Activated effector memory CD4-positive, alpha-beta T cell treated with Interleukin-2 at 50 U/mL for 16 hours (primary cell): Measurements from ENCODE around the gene COMMD8.
"Not testable (repeated sequence)": the region's sequence is repeated elsewhere in the genome, so short reads cannot be mapped to it uniquely, and the experiment has no call there.

ENCODE experiments used
- DNase-seq: peaks from one replicate; pipeline ENCODE4 v3.0.0-alpha.2; 2020

Gene COMMD8

GRCh38 chr4:47463235-47463956 lies at the start of gene COMMD8:
Gene COMMD8 (minus strand): TSS chr4:47463702. CDS start chr4:47463651, 51 bp downstream.
- DNase-seq = peak; percentile 95

DNA sequence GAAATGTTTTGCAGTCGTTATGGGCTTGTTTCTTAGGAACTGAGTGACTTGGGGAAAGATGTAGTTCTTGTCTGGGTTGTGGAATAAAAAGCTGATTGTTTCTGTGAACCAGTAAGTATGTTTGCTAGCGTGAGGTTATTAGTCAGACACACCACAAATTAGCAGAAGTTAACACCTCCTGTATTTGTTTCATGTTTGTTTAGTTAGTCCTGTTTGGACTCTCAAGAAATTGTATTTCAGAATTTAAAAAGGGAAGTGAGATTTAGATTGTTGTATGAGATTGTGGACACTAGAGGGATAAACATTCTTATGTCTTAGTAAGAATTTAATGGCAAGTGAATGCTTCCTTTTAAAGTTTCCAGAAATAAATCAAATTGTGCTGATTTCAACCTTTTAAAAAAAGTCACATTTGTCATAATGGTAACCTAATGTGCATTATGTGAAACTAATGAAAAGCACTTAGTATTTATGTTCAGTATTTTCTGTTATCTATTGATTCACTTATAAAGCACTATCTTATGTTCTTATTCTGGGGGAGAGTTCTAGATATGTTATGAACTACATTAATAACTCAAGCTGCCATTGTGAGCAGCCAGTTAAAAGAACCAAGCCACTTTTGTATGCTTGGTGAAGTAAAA lies 47.1 kb upstream of the COMMD8 start:
- no peak for DNase-seq

GRCh38 chr4:47505666-47506065 lies 42.2 kb upstream of the COMMD8 start:
- DNase-seq = no peak

DNA sequence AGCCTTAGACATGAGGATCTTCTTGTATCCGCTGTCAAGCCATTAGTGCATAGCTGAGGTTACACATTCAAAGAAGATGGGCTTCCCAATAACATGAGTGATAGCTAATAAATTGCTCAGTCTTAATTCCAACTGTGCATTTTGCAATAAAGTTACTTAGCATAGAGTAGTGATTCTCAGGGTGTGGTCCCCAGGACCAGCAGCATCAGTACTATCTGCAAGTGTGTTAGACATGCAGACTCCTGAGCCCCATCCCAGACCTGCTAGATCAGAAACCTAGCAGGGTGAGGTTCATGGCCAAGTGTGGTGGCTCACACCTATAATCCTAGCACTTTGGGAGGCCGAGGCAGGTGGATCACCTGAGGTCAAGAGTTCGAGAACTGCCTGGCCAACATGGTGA lies 41.6 kb upstream of the COMMD8 start:
- no peak for DNase-seq

- DNase-seq = no peak
These were observed 37.3 kb upstream of the COMMD8 start for GRCh38 chr4:47500776-47501175.

DNA sequence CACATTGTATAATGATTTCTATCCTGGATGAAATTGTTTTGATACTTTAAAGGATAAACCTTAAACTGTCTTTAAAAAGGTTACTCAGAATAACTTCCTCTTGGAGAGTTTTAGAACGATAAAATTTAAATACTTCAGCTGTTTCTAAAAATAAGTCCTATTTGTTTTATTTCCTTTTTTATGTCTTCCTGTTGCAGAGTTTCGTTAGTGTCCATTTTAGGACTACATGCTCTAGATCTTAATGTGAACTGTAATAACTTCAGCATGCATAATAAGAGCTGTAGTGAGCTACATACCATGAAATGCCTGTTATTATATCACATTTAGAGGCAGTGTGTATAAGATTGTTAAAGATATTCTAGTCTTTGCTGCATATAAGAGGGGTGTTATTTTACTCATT lies 36.2 kb upstream of the COMMD8 start:
- DNase-seq = no peak

DNA sequence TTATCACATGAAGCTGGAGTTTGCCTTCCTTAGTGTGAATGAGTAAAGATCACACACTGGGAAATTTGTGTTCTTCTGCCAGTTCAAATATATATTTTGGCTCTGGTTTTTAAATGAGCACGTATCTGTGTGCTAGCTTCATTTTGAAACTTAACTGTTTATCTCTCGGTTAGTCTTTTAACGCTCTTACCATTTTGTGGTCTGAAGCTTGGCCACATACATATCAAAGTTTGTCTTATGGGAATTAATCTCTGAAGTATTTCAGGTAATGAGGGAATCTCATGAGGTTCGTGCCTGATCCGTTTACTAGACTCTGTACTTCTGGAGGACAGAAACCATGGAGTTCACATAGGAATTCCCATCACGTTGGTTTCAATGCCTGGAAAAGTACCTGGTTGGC lies 35.4 kb upstream of the COMMD8 start:
- DNase-seq = no peak

GRCh38 chr4:47494124-47494430 lies 30.6 kb upstream of the COMMD8 start:
- no peak for DNase-seq

DNA sequence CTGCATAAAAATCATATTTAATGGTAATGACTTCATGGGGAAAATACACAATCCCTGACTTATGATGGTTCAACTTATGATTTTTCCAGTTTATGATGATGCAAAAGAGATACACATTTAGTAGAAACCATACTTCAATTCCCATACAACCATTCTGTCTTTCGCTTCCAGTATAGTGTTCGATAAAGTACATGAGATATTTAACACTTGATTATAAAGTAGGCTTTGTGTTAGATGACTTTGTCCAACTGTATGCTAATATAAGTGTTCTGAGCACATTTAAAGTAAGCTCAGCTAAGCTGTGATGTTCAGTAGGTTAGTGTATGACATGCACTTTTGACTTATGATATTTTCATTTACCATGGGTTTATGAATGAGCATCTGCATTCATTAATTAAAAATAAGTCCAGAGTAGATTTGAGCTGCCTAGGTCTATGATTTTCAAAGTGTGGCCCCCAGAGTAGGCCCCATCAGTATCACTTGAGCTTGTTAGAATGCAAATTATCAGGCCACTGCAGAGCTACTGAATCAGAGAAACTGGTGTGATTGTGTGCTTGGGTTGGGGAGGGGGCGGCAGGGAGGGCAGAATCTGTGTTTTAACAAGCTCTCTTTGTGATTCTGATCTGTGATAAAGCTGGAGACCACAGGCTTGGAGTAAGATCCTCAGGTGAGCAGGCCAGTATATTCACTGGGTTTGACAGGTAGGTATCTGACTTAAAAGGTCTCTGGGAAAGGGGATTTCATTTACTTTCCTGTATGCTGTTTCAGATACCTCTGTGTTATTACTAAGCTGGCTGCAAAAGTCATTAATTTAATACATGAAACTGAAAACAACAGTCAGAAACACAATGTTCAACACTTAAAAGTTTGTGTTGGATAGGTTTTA lies 30.0 kb upstream of the COMMD8 start:
- no peak for DNase-seq

- no peak for DNase-seq
These were observed 27.0 kb upstream of the COMMD8 start for GRCh38 chr4:47490550-47490949.

- DNase-seq = no peak
These were observed 25.2 kb upstream of the COMMD8 start for GRCh38 chr4:47488706-47489105.

DNA sequence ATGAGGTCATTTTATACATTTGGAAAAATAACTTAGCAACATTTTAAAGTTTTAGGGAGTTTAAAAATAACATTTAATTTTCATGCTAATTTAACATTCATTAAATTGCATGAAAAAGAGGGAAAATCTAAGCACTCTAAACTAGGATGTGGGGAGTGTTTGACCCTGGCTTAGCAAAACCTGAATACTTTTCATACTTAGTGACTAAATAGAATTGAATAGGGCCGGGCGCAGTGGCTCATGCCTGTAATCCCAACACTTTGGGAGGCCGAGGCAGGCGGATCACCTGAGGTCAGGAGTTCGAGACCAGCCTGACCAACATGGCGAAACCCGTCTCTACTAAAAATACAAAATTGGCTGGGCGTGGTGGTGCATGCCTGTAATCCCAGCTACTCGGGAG lies 23.2 kb upstream of the COMMD8 start:
- DNase-seq = not testable (repeated sequence)

- no peak for DNase-seq
These were observed 22.8 kb upstream of the COMMD8 start for GRCh38 chr4:47486231-47486673.

GRCh38 chr4:47485768-47486167 lies 22.3 kb upstream of the COMMD8 start:
- DNase-seq = no peak

- peak; percentile 53 for DNase-seq
These were observed 21.7 kb upstream of the COMMD8 start, which contains the start of gene ATP10D for GRCh38 chr4:47485047-47485692. Gene ATP10D (plus strand): TSS chr4:47485275. CDS start chr4:47512541, 27,266 bp downstream.

DNA sequence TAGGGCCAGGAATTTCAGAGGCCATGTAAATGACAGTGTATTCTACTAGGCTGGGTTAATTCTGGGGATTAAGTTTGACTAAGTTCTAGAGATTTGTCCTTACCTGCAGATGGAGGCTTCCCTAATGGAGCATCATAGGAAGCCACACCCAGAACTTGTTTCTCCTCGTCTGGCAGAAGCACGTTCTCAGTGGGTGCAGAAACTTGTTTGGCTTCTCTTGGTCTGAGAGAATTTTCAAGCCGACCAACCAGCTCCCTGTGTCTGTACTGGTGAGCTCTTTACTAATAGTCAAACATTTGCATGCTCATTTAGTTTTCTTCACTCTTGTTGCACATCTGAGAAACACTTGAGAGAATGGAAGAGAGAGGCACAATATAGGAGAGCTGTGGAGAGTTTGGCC lies 20.7 kb upstream of the COMMD8 start:
- DNase-seq = no peak

- no peak for DNase-seq
These were observed 20.2 kb upstream of the COMMD8 start for GRCh38 chr4:47483745-47484144.

DNA sequence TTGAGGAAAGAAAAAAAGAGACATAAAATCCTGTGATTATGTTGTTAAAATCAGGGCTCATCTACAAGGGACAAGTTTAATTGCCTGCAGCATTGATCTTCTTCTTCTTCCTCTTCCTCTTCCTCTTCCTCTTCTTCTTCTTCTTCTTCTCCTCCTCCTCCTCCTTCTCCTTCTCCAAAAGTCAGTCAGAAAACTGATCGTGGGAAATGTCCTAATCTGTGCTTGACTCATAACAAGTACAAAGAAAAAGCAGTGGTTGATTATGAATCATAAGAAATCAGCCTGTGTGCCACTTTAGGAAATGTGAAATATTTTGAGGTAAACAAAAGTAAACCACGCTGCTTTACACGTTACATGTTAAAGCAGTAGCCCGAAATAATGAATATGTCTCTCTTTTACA lies 18.8 kb upstream of the COMMD8 start:
- no peak for DNase-seq

DNA sequence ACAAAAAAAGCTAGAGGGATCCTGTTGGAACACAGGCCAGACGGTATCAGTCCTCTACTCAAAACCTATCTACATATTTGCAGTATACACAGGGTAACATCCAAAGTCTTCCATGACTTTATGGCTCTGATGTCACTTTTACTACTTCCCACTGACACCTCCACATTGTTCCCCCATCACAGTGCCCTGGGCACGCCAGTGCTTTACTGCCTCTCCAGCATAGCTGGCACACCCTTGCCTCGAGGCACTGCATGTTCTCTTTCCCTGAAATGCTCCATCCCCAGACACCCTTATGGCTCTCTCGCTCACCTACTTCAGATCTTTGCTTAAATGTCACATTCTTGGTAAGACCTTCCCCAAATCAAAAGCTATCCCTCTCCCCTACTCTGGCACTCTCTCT lies 15.3 kb upstream of the COMMD8 start:
- no peak for DNase-seq

DNA sequence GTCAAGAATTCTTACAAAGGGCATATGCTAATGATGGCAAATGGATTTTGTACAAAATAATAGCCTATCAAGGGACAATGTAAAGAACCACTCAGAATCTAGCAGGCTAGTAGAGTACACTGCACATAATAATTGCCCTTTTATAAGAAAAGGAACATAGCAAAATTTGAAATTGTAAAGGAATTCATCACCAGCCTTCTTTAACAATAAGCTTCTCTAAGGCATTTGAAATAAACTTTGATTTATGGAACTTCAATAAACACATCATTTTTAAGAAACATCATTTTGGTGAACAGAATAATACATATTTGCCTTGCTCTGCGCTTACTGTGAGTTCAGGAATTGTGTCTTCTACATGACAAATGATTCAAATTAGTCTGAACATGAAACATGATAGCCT lies 11.9 kb upstream of the COMMD8 start:
- no peak for DNase-seq

GRCh38 chr4:47474799-47475198 lies 11.3 kb upstream of the COMMD8 start:
- DNase-seq = no peak

GRCh38 chr4:47473141-47473750 lies 9.7 kb upstream of the COMMD8 start:
- no peak for DNase-seq

GRCh38 chr4:47471591-47471990 lies 8.1 kb upstream of the COMMD8 start:
- no peak for DNase-seq
